GM13977 (cell line): ENCODE results near the gene SLC12A7.

Experiments used
- DNase-seq: peaks from one replicate; pipeline ENCODE4 v3.0.0; 2012; ENCODE audit warnings: low spot score
- CTCF ChIP-seq: IDR thresholded peaks from 2 replicates; pipeline ENCODE4 v1.5.1; 2012; ENCODE audit warnings: mild to moderate bottlenecking, control low read depth; ENCODE audit not compliant: insufficient read depth; ENCODE audit errors: extremely low read depth, missing control alignments
- in situ Hi-C: fragments of 300-500 bp; cut with MboI; formaldehyde crosslinking; loops from one replicate; pipeline ENCODE4 v1.12.0; 2022; ENCODE audit warnings: low sequenced_read_pairs, low pct_unique_long_range_greater_than_20kb, mixed read lengths, inconsistent platforms; ENCODE audit not compliant: unreplicated experiment

SLC12A7 gene

GRCh38 chr5:1119312-1119831 is 7.5 kb upstream of the SLC12A7 start:
- no peak for TF ChIP-seq CTCF
- no peak for DNase-seq
- in situ Hi-C loops: loop anchor here (25.0 kb wide), 1 partner anchor 182 kb away; no protein-coding TSS in a partner anchor

GRCh38 chr5:1118738-1119137 is 6.9 kb upstream of the SLC12A7 start:
- in situ Hi-C loops: loop anchor here (25.0 kb wide), 1 partner anchor 181 kb away; no protein-coding TSS in a partner anchor
- no peak for DNase-seq
- TF ChIP-seq CTCF: no peak

GRCh38 chr5:1118231-1118698 is 6.4 kb upstream of the SLC12A7 start:
- in situ Hi-C loops: loop anchor here (25.0 kb wide), 1 partner anchor 181 kb away; no protein-coding TSS in a partner anchor
- TF ChIP-seq CTCF: no peak
- DNase-seq: no peak

- no peak for TF ChIP-seq CTCF
- no peak for DNase-seq
- in situ Hi-C loops: loop anchor here (25.0 kb wide), 1 partner anchor 180 kb away; no protein-coding TSS in a partner anchor
Observed at GRCh38 chr5:1116977-1117376, 5.1 kb upstream of the SLC12A7 start.

GRCh38 chr5:1116109-1116740 is 4.4 kb upstream of the SLC12A7 start:
- no peak for DNase-seq
- in situ Hi-C loops: loop anchor here (25.0 kb wide), 1 partner anchor 179 kb away; no protein-coding TSS in a partner anchor
- TF ChIP-seq CTCF: no peak

GRCh38 chr5:1115123-1115815 is 3.4 kb upstream of the SLC12A7 start:
- in situ Hi-C loops: loop anchor here (25.0 kb wide), 1 partner anchor 178 kb away; no protein-coding TSS in a partner anchor
- no peak for TF ChIP-seq CTCF
- DNase-seq: no peak
